ENCODE measurements around the gene HDAC9.
A peak's percentile ranks its signal among the peaks of the same experiment; 100 is the strongest.

HDAC9 gene

GRCh38 chr7:18517646-18518045 is 22.1 kb downstream of the HDAC9 start:
- Histone ChIP-seq H3K36me3 (ENCODE audit: control insufficient read depth, low read length) (peaks cover 13% of the 10 kb centered on the region; the same call in 1 of the 2 replicates), H3K27me3 (ENCODE audit: control insufficient read depth, low read length) (no peaks in the 10 kb centered on the region), H3F3A (ENCODE audit: control insufficient read depth, insufficient read depth) (peaks cover 43% of the 10 kb centered on the region), H4K20me1 (ENCODE audit: control insufficient read depth, insufficient read depth, low read depth, low read length) (no peaks in the 10 kb centered on the region), H3K4me2 (ENCODE audit: low read length) (peak overlapping the region; percentile 80), H3K79me2 (ENCODE audit: control insufficient read depth, low read length) (peaks cover 64% of the 10 kb centered on the region), H3K4me1 (ENCODE audit: control insufficient read depth, low read length) (peaks cover 81% of the 10 kb centered on the region), H3K4me3 (ENCODE audit: low read length) (peak overlapping the region; percentile 70), H3K9me3 (ENCODE audit: control insufficient read depth, insufficient read depth, low read length) (no peaks in the 10 kb centered on the region), H3K9me2 (replicated peaks; ENCODE audit: control insufficient read depth, low read length) (no peaks in the 10 kb centered on the region), H3K27ac (ENCODE audit: low read depth, low read length) (peak overlapping the region; percentile 95)
- no peak for TF ChIP-seq EZH2phosphoT487 (IDR thresholded peaks at IDR 0.05; ENCODE audit: borderline replicate concordance, low read length)
- no peak for TF ChIP-seq CTCF (IDR thresholded peaks at IDR 0.05; ENCODE audit: low read depth, low read length, poor library complexity, severe bottlenecking)

- Histone ChIP-seq H4K20me1 (ENCODE audit: control insufficient read depth, insufficient read depth, low read depth, low read length) (no peaks in the 10 kb centered on the region), H3K27me3 (ENCODE audit: control insufficient read depth, low read length) (no peaks in the 10 kb centered on the region), H3K79me2 (ENCODE audit: control insufficient read depth, low read length) (peaks cover 62% of the 10 kb centered on the region), H3K9me2 (replicated peaks; ENCODE audit: control insufficient read depth, low read length) (no peaks in the 10 kb centered on the region), H3K36me3 (ENCODE audit: control insufficient read depth, low read length) (peaks cover 17% of the 10 kb centered on the region; the same call in 1 of the 2 replicates), H3K4me2 (ENCODE audit: low read length) (peak overlapping the region; percentile 80), H3F3A (ENCODE audit: control insufficient read depth, insufficient read depth) (peaks cover 46% of the 10 kb centered on the region), H3K9me3 (ENCODE audit: control insufficient read depth, insufficient read depth, low read length) (no peaks in the 10 kb centered on the region), H3K4me3 (ENCODE audit: low read length) (peak overlapping the region; percentile 70), H3K4me1 (ENCODE audit: control insufficient read depth, low read length) (peaks cover 81% of the 10 kb centered on the region), H3K27ac (ENCODE audit: low read depth, low read length) (peak overlapping the region; percentile 95)
- TF ChIP-seq CTCF (IDR thresholded peaks at IDR 0.05; ENCODE audit: low read depth, low read length, poor library complexity, severe bottlenecking) (no peak), EZH2phosphoT487 (IDR thresholded peaks at IDR 0.05; ENCODE audit: borderline replicate concordance, low read length) (no peak)
These were observed 23.0 kb downstream of the HDAC9 start for GRCh38 chr7:18518555-18518954.

- Histone ChIP-seq H3K27ac (ENCODE audit: low read depth, low read length) (peak overlapping the region; percentile 95), H3K4me1 (ENCODE audit: control insufficient read depth, low read length) (peaks cover 94% of the 10 kb centered on the region), H3K4me3 (ENCODE audit: low read length) (peak overlapping the region; percentile 70), H3K4me2 (ENCODE audit: low read length) (peak overlapping the region; percentile 80), H3K79me2 (ENCODE audit: control insufficient read depth, low read length) (peaks cover 65% of the 10 kb centered on the region), H3F3A (ENCODE audit: control insufficient read depth, insufficient read depth) (peaks cover 52% of the 10 kb centered on the region), H3K9me2 (replicated peaks; ENCODE audit: control insufficient read depth, low read length) (no peaks in the 10 kb centered on the region), H3K9me3 (ENCODE audit: control insufficient read depth, insufficient read depth, low read length) (no peaks in the 10 kb centered on the region), H4K20me1 (ENCODE audit: control insufficient read depth, insufficient read depth, low read depth, low read length) (no peaks in the 10 kb centered on the region), H3K27me3 (ENCODE audit: control insufficient read depth, low read length) (no peaks in the 10 kb centered on the region), H3K36me3 (ENCODE audit: control insufficient read depth, low read length) (peaks cover 17% of the 10 kb centered on the region; the same call in 1 of the 2 replicates)
- TF ChIP-seq CTCF (IDR thresholded peaks at IDR 0.05; ENCODE audit: low read depth, low read length, poor library complexity, severe bottlenecking) (no peak), EZH2phosphoT487 (IDR thresholded peaks at IDR 0.05; ENCODE audit: borderline replicate concordance, low read length) (no peak)
These were observed 25.1 kb downstream of the HDAC9 start for GRCh38 chr7:18520450-18521235.

Measured in DOHH2 (cell line).